Glomerular visceral epithelial cell (primary cell): ENCODE results near the gene BTBD2.

Experiments used
- DNase-seq: peaks from one replicate; pipeline ENCODE4 v3.0.0-alpha.2; 2016; ENCODE audit errors: extremely low spot score

BTBD2 gene

DNA sequence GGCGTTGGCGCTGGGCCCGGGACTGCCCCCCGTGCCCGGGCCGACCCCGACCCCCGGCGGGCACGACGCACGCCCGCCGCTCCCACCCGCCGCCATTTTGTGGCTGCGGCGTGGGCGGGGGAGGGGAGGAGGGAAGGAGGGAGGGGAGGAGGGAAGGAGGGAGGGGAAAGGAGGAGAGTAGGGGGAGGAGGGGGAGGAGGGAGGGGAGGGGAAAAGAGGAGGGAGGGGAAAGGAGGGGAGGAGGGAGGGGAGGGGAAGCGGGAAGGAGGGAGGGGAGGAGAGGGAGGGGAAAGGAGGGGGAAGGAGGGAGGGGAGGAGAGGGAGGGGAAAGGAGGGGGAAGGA lies at the start of gene BTBD2:
BTBD2 (minus strand) TSS at position 107 of the 343 bp plus-strand sequence; CDS start at position 96, 11 bp downstream.
- DNase-seq, result peak; percentile 80

- no peak for DNase-seq
Observed at GRCh38 chr19:2064788-2065524, 49.4 kb upstream of the BTBD2 start.

GRCh38 chr19:2064395-2064787 lies 48.9 kb upstream of the BTBD2 start:
- DNase-seq, result no peak

DNA sequence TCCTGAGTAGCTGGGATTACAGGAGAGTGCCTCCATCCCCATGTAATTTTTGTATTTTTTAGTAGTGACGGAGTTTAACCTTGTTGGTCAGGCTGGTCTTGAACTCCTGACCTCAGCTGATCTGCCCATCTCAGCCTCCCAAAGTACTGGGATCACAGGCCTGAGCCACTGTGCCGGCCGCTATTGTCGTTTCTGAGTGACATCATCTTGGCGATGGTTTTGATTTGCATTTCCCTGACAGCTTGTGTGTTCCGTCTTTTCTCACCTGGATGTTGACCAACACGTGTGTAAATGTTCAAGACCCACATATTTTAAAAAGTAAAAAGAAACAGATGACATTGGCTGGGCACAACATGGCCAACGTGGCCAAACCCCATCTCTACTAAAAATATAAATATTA lies 48.3 kb upstream of the BTBD2 start:
- DNase-seq, result no peak

DNA sequence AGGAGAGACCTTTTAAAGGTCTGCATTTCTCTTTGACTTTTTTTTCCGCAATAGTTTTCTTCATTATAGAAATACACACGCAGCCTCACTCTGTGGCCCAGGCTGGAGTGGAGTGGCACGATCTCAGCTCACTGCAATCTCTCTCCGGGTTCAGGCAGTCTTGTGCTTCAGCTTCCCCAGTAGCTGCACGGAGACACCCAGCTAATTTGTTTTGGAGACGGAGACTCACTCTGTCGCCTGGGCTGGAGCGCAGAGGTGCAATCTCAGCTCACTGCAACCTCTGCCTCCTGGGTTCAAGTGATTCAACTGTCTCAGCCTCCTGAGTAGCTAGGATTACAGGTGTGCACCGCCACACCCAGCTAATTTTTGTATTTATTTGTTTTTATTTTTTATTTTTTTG lies 47.3 kb upstream of the BTBD2 start:
- no peak for DNase-seq

- DNase-seq, result no peak
Observed at GRCh38 chr19:2062389-2062729, 46.8 kb upstream of the BTBD2 start.

DNA sequence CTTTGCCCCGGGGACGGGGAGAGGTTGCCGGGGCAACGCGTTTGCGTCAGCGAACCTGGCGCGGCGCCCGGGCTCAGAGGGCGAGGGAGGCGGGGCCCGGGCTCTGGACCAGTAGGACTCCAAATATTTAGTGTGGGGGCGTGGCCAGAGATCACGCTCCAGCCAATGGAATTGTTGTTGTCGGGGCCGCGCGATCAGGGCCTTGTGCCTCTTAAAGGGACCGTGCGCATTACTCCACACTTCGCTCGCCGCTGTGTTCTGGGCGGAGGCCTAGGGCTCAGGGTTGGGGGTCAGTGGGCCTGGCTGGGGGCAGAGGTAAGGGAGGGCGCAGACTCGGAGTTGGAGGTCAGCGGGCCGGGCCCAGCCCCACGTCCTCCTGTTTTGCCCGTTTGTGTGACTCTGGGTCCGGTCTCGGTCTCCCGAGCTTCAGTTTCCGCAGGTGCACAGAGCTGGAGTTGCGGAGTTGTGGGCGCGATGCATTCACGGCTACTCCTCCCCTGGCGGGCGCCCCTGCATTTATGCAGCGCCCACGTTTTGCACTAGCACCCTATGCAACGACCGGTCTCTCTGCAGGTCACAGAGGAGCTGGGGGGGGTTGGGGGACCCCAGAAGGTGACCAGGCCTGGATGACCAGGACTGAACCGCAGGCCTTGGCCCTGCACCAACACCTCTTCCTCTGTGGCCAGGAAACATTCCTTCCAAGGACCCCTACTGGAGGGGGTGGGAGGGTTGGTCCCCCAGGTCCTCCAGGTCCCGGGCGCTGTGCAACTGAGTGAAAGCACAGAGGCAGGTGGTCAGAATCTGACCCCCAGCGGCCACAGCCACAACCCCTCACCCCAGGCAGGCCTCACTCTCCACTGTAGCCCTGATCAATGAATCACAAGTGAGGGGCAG lies 46.2 kb upstream of the BTBD2 start:
- peak; percentile 99 for DNase-seq

DNA sequence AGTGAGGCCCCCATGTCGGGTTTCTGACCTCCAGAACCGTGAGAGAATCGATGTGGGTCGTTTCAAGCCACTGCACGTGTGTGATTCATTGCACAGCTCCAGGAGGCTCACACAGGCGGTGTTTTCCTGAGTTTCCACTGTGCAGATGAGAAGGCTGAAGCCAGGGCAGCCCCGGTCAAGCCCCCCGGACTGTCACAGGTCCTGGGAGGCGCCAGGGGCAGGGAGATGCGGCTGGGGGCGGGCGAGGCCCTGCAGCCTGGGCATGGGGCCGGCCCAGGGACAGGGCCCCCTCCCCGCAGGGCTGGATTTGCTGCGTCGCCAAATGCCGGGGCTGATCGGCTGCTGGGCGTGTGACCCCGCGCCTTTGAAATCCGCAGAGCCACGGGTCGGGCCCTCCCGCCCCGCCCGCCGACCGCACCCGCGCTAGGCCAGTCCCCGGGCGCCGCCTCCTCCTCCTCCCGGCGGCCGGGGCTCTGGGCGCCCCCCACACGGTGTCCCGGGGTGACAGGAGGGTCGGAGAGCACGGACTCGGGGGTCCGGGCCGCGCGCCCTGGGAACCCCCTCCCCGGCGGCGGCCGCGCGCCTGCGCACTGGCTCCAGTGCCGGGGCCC lies 45.5 kb upstream of the BTBD2 start:
- peak; percentile 88 for DNase-seq

GRCh38 chr19:2059422-2060201 lies 44.1 kb upstream of the BTBD2 start:
- DNase-seq, result peak; percentile 80

DNA sequence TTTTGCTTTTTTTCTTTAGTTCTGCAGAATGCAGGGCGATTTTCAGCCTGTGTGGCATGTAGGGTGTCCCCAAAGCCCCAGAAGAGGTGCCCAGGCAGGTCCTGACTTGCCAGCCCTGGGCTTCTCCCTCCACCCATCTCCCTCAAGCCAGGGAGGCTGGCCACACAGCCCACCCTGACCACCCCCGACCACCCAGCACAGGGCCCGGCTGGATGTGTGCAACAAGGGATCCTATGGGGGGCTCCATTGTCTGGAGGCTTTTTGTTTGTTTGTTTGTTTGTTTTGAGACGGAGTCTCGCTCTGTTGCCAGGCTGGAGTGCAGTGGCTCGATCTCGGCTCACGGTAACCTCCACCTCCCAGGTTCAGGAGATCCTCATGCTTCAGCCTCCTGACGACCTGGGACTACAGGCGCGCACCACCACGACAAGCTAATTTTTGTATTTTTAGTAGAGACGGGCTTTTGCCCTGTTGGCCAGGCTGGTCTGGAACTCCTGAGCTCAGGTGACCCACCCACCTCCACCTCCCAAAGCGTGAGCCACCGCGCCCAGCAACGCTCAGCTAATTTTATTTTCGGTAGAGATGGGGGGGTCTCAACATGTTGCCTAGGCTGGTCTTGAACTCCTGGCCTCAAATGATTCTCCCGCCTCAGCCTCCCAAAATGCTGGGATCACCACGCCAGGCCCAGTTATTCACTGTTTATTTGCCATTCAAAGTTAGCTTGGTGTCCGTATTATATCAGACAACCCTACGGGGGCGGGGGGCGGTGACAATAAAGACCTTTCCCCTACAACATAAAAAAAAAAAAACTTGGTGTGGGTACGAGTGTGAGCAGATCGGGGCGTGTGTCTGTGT lies 43.3 kb upstream of the BTBD2 start:
- DNase-seq, result no peak

DNA sequence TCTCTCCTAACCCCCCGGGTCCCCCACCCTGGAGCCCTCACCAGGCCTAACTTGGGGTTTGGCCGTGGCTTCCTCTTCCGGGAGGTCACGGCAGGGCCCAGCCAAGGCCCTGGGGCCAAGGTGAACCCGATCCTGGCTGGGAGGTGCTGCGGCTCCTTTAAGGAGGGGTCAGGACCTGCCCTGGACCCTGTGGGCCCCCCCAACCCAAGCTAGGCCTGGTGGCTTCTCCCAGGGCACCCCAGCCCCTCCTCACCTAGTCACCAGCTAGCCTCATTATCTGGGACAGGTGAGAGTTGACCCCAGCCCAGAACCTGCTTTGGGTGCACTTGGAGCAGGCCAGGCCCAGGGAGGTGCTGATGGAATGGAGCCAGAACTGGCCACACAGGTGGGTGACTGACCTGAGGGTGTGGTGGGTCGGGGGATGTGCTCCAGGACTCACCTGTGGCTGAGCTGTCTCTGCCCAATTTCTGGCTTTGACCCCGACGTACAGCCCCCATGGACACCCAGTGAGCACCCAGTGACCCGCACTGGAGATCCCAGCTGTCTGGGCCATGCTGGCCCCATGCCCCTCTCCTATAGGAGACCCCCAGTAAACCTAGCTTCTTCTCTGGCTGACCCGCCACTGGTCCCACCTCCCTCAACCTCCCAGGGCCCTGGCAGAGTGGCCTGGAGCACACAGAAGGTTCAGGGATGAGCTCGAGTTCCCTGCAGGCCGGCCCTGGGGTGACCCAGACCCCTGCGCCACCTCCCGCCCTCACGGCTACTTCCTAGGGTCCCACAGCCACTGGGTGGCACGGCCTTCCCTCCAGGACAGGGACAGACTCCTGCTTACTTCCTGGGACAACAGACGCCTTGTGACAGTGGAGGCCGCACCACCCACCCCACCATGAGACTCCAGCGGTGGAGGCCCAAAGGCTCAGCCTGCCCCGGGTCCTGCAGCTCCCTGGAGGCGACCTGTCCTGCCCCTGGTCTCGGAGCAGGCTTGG lies 42.3 kb upstream of the BTBD2 start:
- no peak for DNase-seq

GRCh38 chr19:2056837-2057192 lies 41.3 kb upstream of the BTBD2 start:
- DNase-seq, result no peak

- peak; percentile 59 for DNase-seq
Observed at GRCh38 chr19:2055931-2056836, 40.7 kb upstream of the BTBD2 start.

DNA sequence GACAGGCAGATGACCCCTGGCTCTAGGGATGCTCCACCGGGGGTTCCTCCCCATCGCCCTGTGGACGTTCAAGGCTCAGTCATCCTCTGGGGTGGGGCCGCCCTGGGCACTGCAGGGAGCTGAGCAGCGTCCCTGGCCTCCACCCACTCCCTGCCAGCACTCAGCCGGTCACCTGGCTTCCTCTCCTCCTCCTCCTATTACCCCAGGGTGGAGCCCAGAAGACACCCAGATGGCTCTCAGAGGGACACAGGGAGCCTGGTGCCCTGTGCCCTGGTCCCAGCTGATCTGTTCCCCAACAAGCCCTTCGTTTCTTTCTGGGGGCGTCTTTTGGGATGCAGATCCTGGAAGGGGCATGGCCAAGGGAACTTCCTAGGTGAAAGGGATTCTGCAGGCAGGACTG lies 39.2 kb upstream of the BTBD2 start:
- no peak for DNase-seq

DNA sequence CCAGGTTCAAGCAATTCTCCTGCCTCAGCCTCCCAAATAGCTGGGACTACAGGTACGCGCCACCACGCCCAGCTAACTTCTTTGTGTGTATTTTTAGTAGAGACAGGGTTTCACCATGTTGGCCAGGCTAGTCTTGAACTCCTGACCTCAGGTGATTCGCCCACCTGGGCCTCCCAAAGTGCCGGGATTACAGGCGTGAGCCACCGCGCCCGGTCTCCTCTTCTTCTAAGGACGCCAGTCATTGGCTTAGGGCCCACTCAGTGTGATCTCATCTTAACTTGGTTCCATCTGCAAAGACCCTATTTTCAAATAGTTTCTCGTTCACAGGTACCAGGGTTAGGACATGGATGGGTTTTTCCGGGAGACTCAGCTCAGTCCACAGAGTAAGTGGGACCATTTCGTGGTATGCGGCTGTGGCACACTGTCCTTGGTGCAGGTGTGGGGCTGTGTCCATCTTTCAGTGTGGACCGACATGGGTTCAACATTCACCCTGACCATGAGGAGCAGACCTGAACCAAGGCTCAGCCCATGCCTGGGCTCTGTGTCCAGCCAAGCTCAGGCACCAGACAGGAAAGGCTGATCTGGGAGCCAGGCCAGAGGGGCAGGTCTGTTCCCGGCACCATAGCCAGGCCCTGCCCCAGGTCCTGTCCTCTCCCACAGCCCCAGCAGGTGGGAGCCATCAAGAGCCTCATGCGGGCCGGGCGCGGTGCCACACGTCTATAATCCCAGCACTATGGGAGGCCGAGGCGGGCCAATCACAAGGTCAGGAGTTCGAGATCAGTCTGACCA lies 38.3 kb upstream of the BTBD2 start:
- no peak for DNase-seq

DNA sequence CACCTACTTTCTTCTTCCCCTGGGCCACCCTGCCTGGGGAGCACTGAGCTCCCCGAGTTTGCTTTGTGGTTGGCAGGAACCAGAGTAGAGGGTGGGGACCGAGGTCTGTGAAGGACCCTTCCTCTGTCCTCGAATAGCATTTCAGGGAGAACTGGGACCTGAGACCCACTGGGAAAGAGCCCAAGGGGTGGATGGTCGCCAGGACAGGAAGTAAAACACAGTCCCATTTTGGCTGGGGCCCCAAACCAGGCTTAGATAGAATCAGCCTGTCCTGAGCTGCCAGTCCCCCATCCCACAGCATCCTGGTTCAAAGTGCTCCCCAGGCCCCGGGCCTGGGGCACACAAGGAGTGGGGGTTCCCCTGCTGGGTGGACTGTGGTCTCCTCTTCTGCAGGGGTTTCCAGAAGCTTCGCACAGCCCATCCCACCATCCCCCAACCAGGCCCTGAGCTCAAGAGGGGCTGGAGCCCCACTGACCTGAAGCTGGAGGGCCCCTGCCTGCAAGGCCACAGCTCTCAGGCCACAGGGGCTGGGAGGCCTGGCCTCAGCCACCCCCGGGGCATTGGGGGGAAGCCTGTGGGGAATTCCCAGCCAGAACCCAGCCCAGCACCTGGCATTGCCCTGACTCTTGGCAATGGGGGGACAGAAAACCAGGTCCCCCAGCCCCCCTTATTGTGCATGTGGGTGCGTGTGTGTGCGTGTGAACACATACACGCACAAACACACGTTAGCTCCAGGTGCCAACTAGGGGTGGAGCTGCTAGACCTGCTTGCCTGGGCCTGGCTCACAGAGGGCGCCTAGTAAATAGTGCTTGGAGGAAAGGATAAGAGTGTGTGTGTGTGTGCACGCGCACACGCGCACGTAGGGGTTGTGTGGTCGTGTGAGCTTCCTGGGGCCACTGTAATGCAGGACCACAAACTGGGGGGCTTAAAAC lies 36.5 kb upstream of the BTBD2 start:
- DNase-seq, result no peak
